ENCODE results near the gene KCTD3. TPM values are rescaled to one million over a fixed set of nuclear protein-coding genes. Genes with fewer than 3 reads are reported as not detected.

The KCTD3 gene
- total and polyA plus RNA-seq, 2 donors (not counting 3 experiments of a cell fraction or from before 2014, with no cell fraction given): 19.1 to 28.3 TPM

- Histone ChIP-seq H3K9ac (replicated peaks; ENCODE audit: extremely low read depth, insufficient read depth, low read length) (no peak overlapping the region), H3K9me1 (replicated peaks; ENCODE audit: control insufficient read depth, extremely low read depth, insufficient read depth, low read length) (no peaks in the 10 kb centered on the region), H3K27ac (ENCODE audit: insufficient read depth, low read depth, low read length) (no peak overlapping the region), H3K9me3 (replicated peaks; ENCODE audit: control insufficient read depth, insufficient read depth, low read length) (no peaks in the 10 kb centered on the region), H2AFZ (ENCODE audit: low read depth, low read length) (no peak overlapping the region), H4K20me1 (replicated peaks; ENCODE audit: control insufficient read depth, extremely low read depth, insufficient read depth, low read length) (no peaks in the 10 kb centered on the region), H3K4me1 (ENCODE audit: control insufficient read depth, extremely low read depth, insufficient read depth, low read length) (no peaks in the 10 kb centered on the region), H3K4me2 (ENCODE audit: insufficient read depth, low read length) (no peak overlapping the region), H3K27me3 (ENCODE audit: control insufficient read depth in 2 of 2, insufficient read depth in 2 of 2, low read length in 2 of 2) (no peaks in the 10 kb centered on the region), H3K79me2 (ENCODE audit: control insufficient read depth, insufficient read depth, low read length) (no peaks in the 10 kb centered on the region), H3K4me3 (replicated peaks in 1 of 3; ENCODE audit: insufficient read depth in 1 of 3, low read depth in 1 of 3, low read length in 3 of 3) (no peak overlapping the region), H3K36me3 (ENCODE audit: control insufficient read depth in 2 of 2, extremely low read depth in 1 of 2, insufficient read depth in 2 of 2, low read length in 2 of 2) (peaks cover 0 to 5% of the 10 kb centered on the region in 2 experiments)
- FAIRE-seq (no peak), DNase-seq (ENCODE audit: low read depth, low spot score) (peak; percentile 29)
- CTCF ChIA-PET: interaction anchor here (1.8 kb wide), 1 partner anchor 8 kb away, joined by 5 read pairs; no protein-coding TSS in a partner anchor
- POLR2A ChIA-PET: no interaction called here
- no TSS peak for BruUV-seq (replicated peaks)
- dilution Hi-C loops (cut with MboI; ENCODE audit: extremely low pct_ligation_motif_present, low sequenced_read_pairs): no loop called here
- intact Hi-C loops (cut with micrococcal nuclease): no loop called here
- no peak for TF ChIP-seq MYC (IDR thresholded peaks at IDR 0.05; ENCODE audit: low read depth, low read length)
- no peak for TF ChIP-seq POLR2A (IDR thresholded peaks at IDR 0.05; ENCODE audit: low read depth, low read length)
- TF ChIP-seq EZH2 (IDR thresholded peaks at IDR 0.05; ENCODE audit: borderline replicate concordance, low read depth, low read length, severe bottlenecking): no peak
- TF ChIP-seq GATA2 (IDR thresholded peaks at IDR 0.05; ENCODE audit: insufficient read depth, insufficient read length, low read depth, low read length): no peak
- no peak for TF ChIP-seq POLR2AphosphoS5 (IDR thresholded peaks at IDR 0.05; ENCODE audit: insufficient read depth, low read depth, low read length)
- no peak for TF ChIP-seq MAX (IDR thresholded peaks at IDR 0.05; ENCODE audit: insufficient read depth, insufficient read length)
- no peak for TF ChIP-seq CTCF (IDR thresholded peaks at IDR 0.05; ENCODE audit: extremely low read depth in 1 of 2, insufficient read depth in 1 of 2, low read depth in 1 of 2, low read length in 2 of 2)
- TF ChIP-seq FOS (IDR thresholded peaks at IDR 0.05; ENCODE audit: borderline replicate concordance, insufficient read depth, low read length): no peak
- no peak for TF ChIP-seq JUN (IDR thresholded peaks at IDR 0.05; ENCODE audit: borderline replicate concordance, insufficient read depth, insufficient read length, low read depth)
Observed at GRCh38 chr1:215603319-215603718, 36.2 kb downstream of the KCTD3 start.
